BLaER1 treated with 17β-estradiol and CSF1 and Interleukin-3, amounts not matched to agents 10 nM and 100 nM (cell line): ENCODE data around the gene NEB.
A peak's percentile ranks its signal among the peaks of the same experiment; 100 is the strongest.
"Not testable (repeated sequence)": the region's sequence is repeated elsewhere in the genome, so short reads cannot be mapped to it uniquely, and the experiment has no call there.

ENCODE experiments used
- H3K27ac ChIP-seq, 11 experiments: shearing (Covaris generic); formaldehyde crosslinking; 2 replicates each; pipeline ENCODE4 v1.8.1; 2022
- H3K27me3 ChIP-seq, 11 experiments: shearing (Covaris generic); formaldehyde crosslinking; 2 replicates each; pipeline ENCODE4 v1.8.1; 2022
- H3K36me3 ChIP-seq, 11 experiments: shearing (Covaris generic); formaldehyde crosslinking; 2 replicates each; pipeline ENCODE4 v1.8.1; 2022
- H3K4me1 ChIP-seq, 10 experiments: shearing (Covaris generic); formaldehyde crosslinking; 2 replicates each; pipeline ENCODE4 v1.8.1; 2022
- H3K4me2 ChIP-seq, 11 experiments: shearing (Covaris generic); formaldehyde crosslinking; 2 replicates each; pipeline ENCODE4 v1.8.1; 2022
- H3K4me3 ChIP-seq, 10 experiments: shearing (Covaris generic); formaldehyde crosslinking; 2 replicates each; pipeline ENCODE4 v1.8.1; 2022
- H3K9ac ChIP-seq, 11 experiments: shearing (Covaris generic); formaldehyde crosslinking; 2 replicates each; pipeline ENCODE4 v1.8.1; 2022
- H3K9me3 ChIP-seq, 11 experiments: shearing (Covaris generic); formaldehyde crosslinking; replicated peaks in 1 of 11; 2 replicates each; pipeline ENCODE4 v1.8.1; 2022
- H4K20me1 ChIP-seq, 11 experiments: shearing (Covaris generic); formaldehyde crosslinking; 2 replicates each; pipeline ENCODE4 v1.8.1; 2022
- Cebpa-rat ChIP-seq, 11 experiments: shearing (Covaris generic); IDR thresholded peaks; 2 replicates each; pipeline ENCODE4 v1.8.1; 2022

Gene NEB

DNA sequence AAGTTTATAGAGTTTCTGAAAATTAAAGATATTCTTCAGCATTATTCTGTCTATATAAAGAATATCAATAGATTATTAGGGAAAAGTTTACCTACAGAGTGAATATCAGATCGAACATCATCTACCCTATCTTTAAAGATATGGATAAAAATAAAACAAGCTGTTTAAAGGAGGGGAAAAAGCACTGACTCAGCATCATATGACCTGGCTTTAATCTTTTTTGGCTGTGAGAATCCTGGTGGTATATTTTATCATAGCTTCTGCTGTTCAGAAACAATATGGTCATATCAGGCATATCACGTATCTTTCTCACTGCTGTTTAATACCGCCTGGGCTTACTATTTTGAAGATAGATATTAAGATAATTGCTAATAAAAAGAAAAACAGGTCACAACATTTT is 80.2 kb downstream of the NEB start:
- Histone ChIP-seq H3K27ac (no peak overlapping the region), H3K4me1 (no peaks in the 10 kb centered on the region), H3K4me2 (no peak overlapping the region), H3K9ac (no peak overlapping the region), H3K36me3 (no peaks in the 10 kb centered on the region), H3K27me3 (no peaks in the 10 kb centered on the region), H3K4me3 (no peak overlapping the region), H3K9me3 (no peaks in the 10 kb centered on the region), H4K20me1 (no peaks in the 10 kb centered on the region)
- no peak for TF ChIP-seq Cebpa-rat (IDR thresholded peaks at IDR 0.05)

- Histone ChIP-seq H3K36me3 (no peaks in the 10 kb centered on the region), H3K4me3 (no peak overlapping the region), H4K20me1 (no peaks in the 10 kb centered on the region), H3K4me1 (peaks cover 0 to 5% (median 0%) of the 10 kb centered on the region in 10 experiments; a peak in 7 of 20 replicates), H3K4me2 (no peak overlapping the region), H3K9me3 (peaks cover 8 to 21% (median 12%) of the 10 kb centered on the region in 11 experiments; a peak in 19 of 22 replicates), H3K27ac (no peak overlapping the region), H3K27me3 (no peaks in the 10 kb centered on the region), H3K9ac (no peak overlapping the region)
- no peak for TF ChIP-seq Cebpa-rat (IDR thresholded peaks at IDR 0.05)
Observed at GRCh38 chr2:151651274-151651673, 83.0 kb downstream of the NEB start.

- H3K27me3 ChIP-seq, result no peaks in the 10 kb centered on the region
- no peak overlapping the region for H3K27ac ChIP-seq
- peaks cover 0 to 6% (median 0%) of the 10 kb centered on the region in 10 experiments; a peak in 7 of 20 replicates for H3K4me1 ChIP-seq
- no peak overlapping the region for H3K9ac ChIP-seq
- H4K20me1 ChIP-seq, result no peaks in the 10 kb centered on the region
- peaks cover 8 to 21% (median 12%) of the 10 kb centered on the region in 11 experiments; a peak in 19 of 22 replicates for H3K9me3 ChIP-seq
- no peak overlapping the region for H3K4me3 ChIP-seq
- H3K36me3 ChIP-seq, result no peaks in the 10 kb centered on the region
- no peak for TF ChIP-seq Cebpa-rat (IDR thresholded peaks at IDR 0.05)
- H3K4me2 ChIP-seq, result no peak overlapping the region
Observed at GRCh38 chr2:151650456-151650855, 83.8 kb downstream of the NEB start.

- peaks cover 8 to 21% (median 12%) of the 10 kb centered on the region in 11 experiments; a peak in 19 of 22 replicates for H3K9me3 ChIP-seq
- H3K27ac ChIP-seq, result no peak overlapping the region
- no peaks in the 10 kb centered on the region for H4K20me1 ChIP-seq
- no peaks in the 10 kb centered on the region for H3K27me3 ChIP-seq
- H3K4me1 ChIP-seq, result peaks cover 0 to 6% (median 0%) of the 10 kb centered on the region in 10 experiments; a peak in 7 of 20 replicates
- TF ChIP-seq Cebpa-rat (IDR thresholded peaks at IDR 0.05), result no peak
- no peaks in the 10 kb centered on the region for H3K36me3 ChIP-seq
- H3K9ac ChIP-seq, result no peak overlapping the region
- H3K4me3 ChIP-seq, result no peak overlapping the region
- H3K4me2 ChIP-seq, result no peak overlapping the region
Observed at GRCh38 chr2:151649966-151650365, 84.3 kb downstream of the NEB start.

GRCh38 chr2:151649400-151649799 is 84.9 kb downstream of the NEB start:
- TF ChIP-seq Cebpa-rat (IDR thresholded peaks at IDR 0.05), result no peak
- H3K27ac ChIP-seq, result no peak overlapping the region
- H3K36me3 ChIP-seq, result no peaks in the 10 kb centered on the region
- H3K27me3 ChIP-seq, result no peaks in the 10 kb centered on the region
- H3K4me3 ChIP-seq, result no peak overlapping the region
- peaks cover 8 to 21% (median 12%) of the 10 kb centered on the region in 11 experiments; a peak in 19 of 22 replicates for H3K9me3 ChIP-seq
- no peak overlapping the region for H3K4me2 ChIP-seq
- H3K9ac ChIP-seq, result no peak overlapping the region
- peaks cover 0 to 6% (median 0%) of the 10 kb centered on the region in 10 experiments; a peak in 7 of 20 replicates for H3K4me1 ChIP-seq
- H4K20me1 ChIP-seq, result no peaks in the 10 kb centered on the region

- TF ChIP-seq Cebpa-rat (IDR thresholded peaks at IDR 0.05), result 0 out of 22 replicates have a peak, but pooled peaks of 3 of the 11 experiments have one; percentile 16 to 20 (median 17)
- H3K4me1 ChIP-seq, H4K20me1 ChIP-seq, H3K9ac ChIP-seq, H3K27ac ChIP-seq, H3K27me3 ChIP-seq, H3K36me3 ChIP-seq, H3K4me3 ChIP-seq: not testable (repeated sequence)
- H3K9me3 ChIP-seq, result peaks cover 8 to 21% (median 12%) of the 10 kb centered on the region in 11 experiments; a peak in 19 of 22 replicates
- peak overlapping the region in 6 of 11 experiments; percentile 0 to 24 (median 5); a peak in 4 of 22 replicates for H3K4me2 ChIP-seq
Observed at GRCh38 chr2:151646512-151646911, 87.8 kb downstream of the NEB start.

GRCh38 chr2:151644580-151644979 is 89.7 kb downstream of the NEB start:
- Histone ChIP-seq H3K4me3 (no peak overlapping the region), H3K4me1 (peaks cover 0 to 6% (median 0%) of the 10 kb centered on the region in 10 experiments; a peak in 7 of 20 replicates), H3K36me3 (no peaks in the 10 kb centered on the region), H3K27me3 (no peaks in the 10 kb centered on the region), H3K9me3 (peaks cover 8 to 21% (median 12%) of the 10 kb centered on the region in 11 experiments; a peak in 19 of 22 replicates), H3K4me2 (no peak overlapping the region), H3K9ac (no peak overlapping the region), H4K20me1 (no peaks in the 10 kb centered on the region), H3K27ac (no peak overlapping the region)
- TF ChIP-seq Cebpa-rat (IDR thresholded peaks at IDR 0.05), result no peak

- H3K36me3 ChIP-seq, H3K4me2 ChIP-seq: not testable (repeated sequence)
Observed at GRCh38 chr2:151641895-151642294, 92.4 kb downstream of the NEB start.

GRCh38 chr2:151640087-151640486 is 94.2 kb downstream of the NEB start:
- H3K36me3 ChIP-seq, result peaks cover 0 to 3% (median 0%) of the 10 kb centered on the region in 11 experiments; a peak in 1 of 22 replicates

More at GRCh38 chr2:151641895-151642294, 92.4 kb downstream of the NEB start:
- H3K27me3 ChIP-seq, H4K20me1 ChIP-seq, H3K27ac ChIP-seq, H3K4me3 ChIP-seq, H3K9ac ChIP-seq, H3K9me3 ChIP-seq: not testable (repeated sequence)
- H3K4me1 ChIP-seq, result peaks cover 19 to 27% (median 24%) of the 10 kb centered on the region in 10 experiments

DNA sequence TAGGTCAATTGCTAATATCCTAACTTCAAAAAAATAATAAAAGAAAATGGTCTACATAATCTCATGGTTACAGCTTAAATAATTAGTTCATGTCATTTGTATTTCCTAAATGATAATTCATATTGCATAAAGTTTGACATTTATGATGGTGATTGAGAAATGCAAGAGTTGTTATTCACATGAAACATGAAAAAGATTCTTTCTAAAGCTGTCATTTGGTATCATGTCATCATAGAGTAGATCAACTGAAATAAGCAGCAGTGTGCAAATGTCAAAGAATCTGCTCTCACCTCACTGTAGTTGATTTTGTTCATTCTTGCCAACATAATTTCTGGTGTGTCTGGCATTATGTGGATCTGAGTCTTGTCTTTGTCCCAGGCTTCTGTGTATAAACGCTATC is 95.3 kb downstream of the NEB start:
- peak overlapping the region in 7 of 11 experiments; percentile 73 to 87 (median 81); a peak in 10 of 22 replicates for H3K4me2 ChIP-seq
- H3K4me1 ChIP-seq, result peaks cover 23 to 34% (median 29%) of the 10 kb centered on the region in 10 experiments
- H3K27ac ChIP-seq, result peak overlapping the region in 2 of 11 experiments; percentile 72 to 81; a peak in 2 of 22 replicates
- peaks cover 0 to 4% (median 0%) of the 10 kb centered on the region in 11 experiments; a peak in 1 of 22 replicates for H3K36me3 ChIP-seq
- no peaks in the 10 kb centered on the region for H3K27me3 ChIP-seq
- TF ChIP-seq Cebpa-rat (IDR thresholded peaks at IDR 0.05), result no peak
- no peak overlapping the region for H3K4me3 ChIP-seq
- H4K20me1 ChIP-seq, result no peaks in the 10 kb centered on the region
- H3K9ac ChIP-seq, result no peak overlapping the region
- peaks cover 9 to 19% (median 14%) of the 10 kb centered on the region in 11 experiments; a peak in 20 of 22 replicates for H3K9me3 ChIP-seq

More at GRCh38 chr2:151640087-151640486, 94.2 kb downstream of the NEB start:
- no peak overlapping the region for H3K4me3 ChIP-seq
- no peaks in the 10 kb centered on the region for H3K27me3 ChIP-seq
- peaks cover 23 to 34% (median 29%) of the 10 kb centered on the region in 10 experiments for H3K4me1 ChIP-seq
- H3K9me3 ChIP-seq, result peaks cover 2 to 10% (median 6%) of the 10 kb centered on the region in 11 experiments; a peak in 20 of 22 replicates
- no peak for TF ChIP-seq Cebpa-rat (IDR thresholded peaks at IDR 0.05)
- H4K20me1 ChIP-seq, result no peaks in the 10 kb centered on the region
- no peak overlapping the region for H3K4me2 ChIP-seq
- H3K9ac ChIP-seq, result no peak overlapping the region
- no peak overlapping the region for H3K27ac ChIP-seq
